GM18499 (cell line): ENCODE data around the gene PARD3B.

ENCODE experiments used
- ATAC-seq: cut with Tn5 transposase; IDR thresholded peaks from one replicate; pipeline ENCODE4 v1.9.1; 2021; ENCODE audit warnings: moderate number of reproducible peaks; ENCODE audit not compliant: insufficient read depth, unreplicated experiment

The PARD3B gene

GRCh38 chr2:204645018-204645773 is 99.9 kb downstream of the PARD3B start:
- ATAC-seq = no peak

- no peak for ATAC-seq
Observed at GRCh38 chr2:204647626-204648025, 102.4 kb downstream of the PARD3B start.

- ATAC-seq = no peak
Observed at GRCh38 chr2:204650611-204651010, 105.3 kb downstream of the PARD3B start.

- ATAC-seq = no peak
Observed at GRCh38 chr2:204652063-204652462, 106.8 kb downstream of the PARD3B start.

GRCh38 chr2:204654669-204655068 is 109.4 kb downstream of the PARD3B start:
- ATAC-seq = no peak

GRCh38 chr2:204655101-204655500 is 109.8 kb downstream of the PARD3B start:
- no peak for ATAC-seq

GRCh38 chr2:204655626-204656025 is 110.4 kb downstream of the PARD3B start:
- no peak for ATAC-seq

GRCh38 chr2:204657024-204657423 is 111.7 kb downstream of the PARD3B start:
- no peak for ATAC-seq

- no peak for ATAC-seq
Observed at GRCh38 chr2:204662956-204663355, 117.7 kb downstream of the PARD3B start.

- ATAC-seq = no peak
Observed at GRCh38 chr2:204663816-204664425, 118.6 kb downstream of the PARD3B start.

GRCh38 chr2:204664708-204665121 is 119.4 kb downstream of the PARD3B start:
- no peak for ATAC-seq

GRCh38 chr2:204665207-204665606 is 119.9 kb downstream of the PARD3B start:
- ATAC-seq = no peak

- ATAC-seq = no peak
Observed at GRCh38 chr2:204665771-204666170, 120.5 kb downstream of the PARD3B start.

GRCh38 chr2:204667990-204668389 is 122.7 kb downstream of the PARD3B start:
- ATAC-seq = no peak

GRCh38 chr2:204669382-204669781 is 124.1 kb downstream of the PARD3B start:
- no peak for ATAC-seq

GRCh38 chr2:204670124-204670523 is 124.8 kb downstream of the PARD3B start:
- no peak for ATAC-seq

- ATAC-seq = no peak
Observed at GRCh38 chr2:204670756-204671155, 125.5 kb downstream of the PARD3B start.

GRCh38 chr2:204672772-204673171 is 127.5 kb downstream of the PARD3B start:
- ATAC-seq = no peak

- ATAC-seq = no peak
Observed at GRCh38 chr2:204673877-204674276, 128.6 kb downstream of the PARD3B start.

- no peak for ATAC-seq
Observed at GRCh38 chr2:204678031-204678430, 132.8 kb downstream of the PARD3B start.

GRCh38 chr2:204680576-204680975 is 135.3 kb downstream of the PARD3B start:
- no peak for ATAC-seq

- no peak for ATAC-seq
Observed at GRCh38 chr2:204681412-204681811, 136.1 kb downstream of the PARD3B start.
